22Rv1 (cell line): Measurements from ENCODE around the gene ZNF436.
"Not testable (repeated sequence)": the region's sequence is repeated elsewhere in the genome, so short reads cannot be mapped to it uniquely, and the experiment has no call there.

Source experiments
- CTCF ChIP-seq: fragments of 450-650 bp; IDR thresholded peaks from 2 replicates; pipeline ENCODE4 v1.5.1; 2017; ENCODE audit warnings: mild to moderate bottlenecking
- ZFX ChIP-seq: fragments of 450-650 bp; IDR thresholded peaks from 2 replicates; pipeline ENCODE4 v1.6.1; 2017; ENCODE audit warnings: antibody characterized with exemption, borderline replicate concordance

- not testable (repeated sequence) for TF ChIP-seq CTCF, ZFX
Measured at GRCh38 chr1:23310280-23310679, 59.4 kb downstream of the ZNF436 start.
